NCI-H146 treated with DMSO at 0.1 percent for 48 hours (cell line): Measurements from ENCODE around the gene ACTG2.
"Not testable (repeated sequence)": the region's sequence is repeated elsewhere in the genome, so short reads cannot be mapped to it uniquely, and the experiment has no call there.

ENCODE experiments used
- DNase-seq: peaks from one replicate; lab custom pipeline; 2025; ENCODE audit not compliant: unreplicated experiment; lab: John Stamatoyannopoulos, UW

Gene ACTG2

GRCh38 chr2:73892631-73893329 is at the start of gene ACTG2:
Gene ACTG2, plus strand, starts transcription at chr2:73893008. Its CDS starts 8,304 bp downstream, at chr2:73901312.
- no peak for DNase-seq

- no peak for DNase-seq
Measured at GRCh38 chr2:73844087-73844486, 48.7 kb upstream of the ACTG2 start.

GRCh38 chr2:73850009-73850408 is 42.8 kb upstream of the ACTG2 start:
- DNase-seq: peak; percentile 77

GRCh38 chr2:73851274-73851673 is 41.5 kb upstream of the ACTG2 start:
- no peak for DNase-seq

- no peak for DNase-seq
Measured at GRCh38 chr2:73852020-73852419, 40.8 kb upstream of the ACTG2 start.

GRCh38 chr2:73855526-73855925 is 37.3 kb upstream of the ACTG2 start:
- no peak for DNase-seq

GRCh38 chr2:73856214-73856613 is 36.6 kb upstream of the ACTG2 start:
- DNase-seq: no peak

- DNase-seq: no peak
Measured at GRCh38 chr2:73859721-73860586, 32.9 kb upstream of the ACTG2 start.

GRCh38 chr2:73862987-73863386 is 29.8 kb upstream of the ACTG2 start:
- no peak for DNase-seq

- no peak for DNase-seq
Measured at GRCh38 chr2:73868204-73868978, 24.4 kb upstream of the ACTG2 start.

- no peak for DNase-seq
Measured at GRCh38 chr2:73870084-73870483, 22.7 kb upstream of the ACTG2 start.

- DNase-seq: no peak
Measured at GRCh38 chr2:73877071-73877802, 15.6 kb upstream of the ACTG2 start.

GRCh38 chr2:73877984-73878383 is 14.8 kb upstream of the ACTG2 start:
- not testable (repeated sequence) for DNase-seq

GRCh38 chr2:73885406-73885805 is 7.4 kb upstream of the ACTG2 start:
- DNase-seq: no peak

- DNase-seq: no peak
Measured at GRCh38 chr2:73886357-73886756, 6.5 kb upstream of the ACTG2 start.

- not testable (repeated sequence) for DNase-seq
Measured at GRCh38 chr2:73887596-73888353, 5.0 kb upstream of the ACTG2 start.

- DNase-seq: no peak
Measured at GRCh38 chr2:73888388-73888787, 4.4 kb upstream of the ACTG2 start.

- no peak for DNase-seq
Measured at GRCh38 chr2:73889206-73889605, 3.6 kb upstream of the ACTG2 start.

- no peak for DNase-seq
Measured at GRCh38 chr2:73890301-73891092, 2.3 kb upstream of the ACTG2 start.
